HepG2 (cell line): ENCODE data around the gene CEACAM21. TPM values are rescaled to one million over a fixed set of nuclear protein-coding genes. Genes with fewer than 3 reads are reported as not detected.

Source experiments
- ATAC-seq: fragments of 200-7000 bp; cut with Tn5 transposase; 3 replicates; pipeline ENCODE4 v1.9.1; 2020; ENCODE audit warnings: mild to moderate bottlenecking, moderate library complexity
- BruUV-seq: library from RNA; stranded (reverse); fragments of 400-500 nt; replicated peaks from 2 replicates; lab custom pipeline; 2021; lab: Mats Ljungman, UMichigan
- CTCF ChIA-PET: fragments of 300-600 bp; formaldehyde crosslinking; extraction: SDS; loops from one replicate; lab custom pipeline; 2021; ENCODE audit warnings: low total read pairs, inconsistent platforms, low intra/inter-chr PET ratio; lab: Yijun Ruan, JAX
- POLR2A ChIA-PET: fragments of 350-600 bp; sonication (Branson Sonifier 250); formaldehyde crosslinking; loops from one replicate; lab custom pipeline; 2020; ENCODE audit warnings: antibody characterized with exemption, inconsistent platforms; lab: Yijun Ruan, JAX
- DNase-seq: peaks from one replicate; pipeline ENCODE4 v3.0.0-alpha.2; 2015; ENCODE audit warnings: low spot score
- FAIRE-seq: peaks from 3 replicates; lab custom pipeline; 2011; peaks lifted over from hg19 to GRCh38; lab: Jason Lieb, UNC
- H2AFZ ChIP-seq: one replicate; pipeline ENCODE4 v1.6.1; 2011; ENCODE audit warnings: low read length, inconsistent platforms
- H3K27ac ChIP-seq: fragments of 300-600 bp; 3 replicates; pipeline ENCODE4 v1.8.0; 2011; ENCODE audit warnings: mixed run types, mild to moderate bottlenecking, mixed read lengths, low read length, inconsistent platforms; ENCODE audit not compliant: insufficient read depth; ENCODE audit errors: extremely low read length
- H3K27me3 ChIP-seq, 2 experiments: fragments of 200-600 bp in 1 of 2; 2 replicates in 1 of 2; 3 replicates in 1 of 2; pipeline versions ENCODE4 v1.6.0 to v1.8.0; 2011; ENCODE audit warnings: low read length in 2 of 2, mild to moderate bottlenecking in 2 of 2, moderate library complexity in 2 of 2, inconsistent platforms in 1 of 2; ENCODE audit not compliant: insufficient read depth in 2 of 2, control insufficient read depth in 1 of 2
- H3K36me3 ChIP-seq, 2 experiments: fragments of 200-600 bp in 1 of 2; replicated peaks in 1 of 2; 2 replicates in 1 of 2; 3 replicates in 1 of 2; pipeline versions ENCODE4 v1.5.1 to v1.8.0; 2011; ENCODE audit warnings: low read length in 2 of 2, inconsistent platforms in 1 of 2; ENCODE audit not compliant: insufficient read depth in 2 of 2, control insufficient read depth in 1 of 2
- H3K4me1 ChIP-seq: 2 replicates; pipeline ENCODE4 v1.5.1; 2012; ENCODE audit warnings: low read length, inconsistent platforms; ENCODE audit not compliant: insufficient read depth
- H3K4me2 ChIP-seq: 2 replicates; pipeline ENCODE4 v1.6.0; 2011; ENCODE audit warnings: low read depth, low read length, inconsistent platforms
- H3K4me3 ChIP-seq, 3 experiments: fragments of 200-600 bp in 1 of 3; sonication (generic), shearing (Covaris generic) in 1 of 3; replicated peaks in 1 of 3; 2 replicates each; pipeline ENCODE4 v1.5.1; 2011 to 2016; ENCODE audit warnings: low read length in 3 of 3, inconsistent platforms in 2 of 3, low read depth in 2 of 3, mild to moderate bottlenecking in 2 of 3, control low read depth in 1 of 3, mixed read lengths in 1 of 3; ENCODE audit not compliant: insufficient read depth in 1 of 3
- H3K79me2 ChIP-seq: one replicate; pipeline ENCODE4 v1.6.1; 2011; ENCODE audit warnings: low read length, inconsistent platforms; ENCODE audit not compliant: insufficient read depth
- H3K9ac ChIP-seq: 2 replicates; pipeline ENCODE4 v1.6.0; 2011; ENCODE audit warnings: mild to moderate bottlenecking, low read depth, low read length, inconsistent platforms; ENCODE audit not compliant: insufficient read depth
- H3K9me3 ChIP-seq: 2 replicates; pipeline ENCODE4 v1.5.1; 2012; ENCODE audit warnings: mild to moderate bottlenecking, low read length
- H4K20me1 ChIP-seq: 2 replicates; pipeline ENCODE4 v1.6.0; 2011; ENCODE audit warnings: inconsistent platforms, mild to moderate bottlenecking, low read length, moderate library complexity; ENCODE audit not compliant: insufficient read depth
- CEBPB ChIP-seq: IDR thresholded peaks from 2 replicates; pipeline ENCODE4 v1.6.1; 2011; ENCODE audit warnings: low read depth, low read length, improper control_type of control experiment, borderline replicate concordance
- FOXA1 ChIP-seq, 2 experiments: fragments of 450-650 bp in 1 of 2; sonication (generic) in 1 of 2; formaldehyde crosslinking in 1 of 2; IDR thresholded peaks; 2 replicates each; pipeline versions ENCODE4 v1.4.0 to v1.6.1; 2016 to 2020; ENCODE audit warnings: missing genetic modification reagents in 1 of 2
- MXD3 ChIP-seq: IDR thresholded peaks from 2 replicates; pipeline ENCODE4 v1.6.1; 2016; ENCODE audit warnings: mild to moderate bottlenecking, missing biosample characterization, missing genetic modification reagents
- POGK ChIP-seq: sonication (generic); formaldehyde crosslinking; conservative IDR thresholded peaks from 2 replicates; pipeline ENCODE4 v1.8.0; 2022; ENCODE audit warnings: mild to moderate bottlenecking, moderate library complexity, missing genetic modification reagents
- RAD51 ChIP-seq: fragments of 450-650 bp; IDR thresholded peaks from 2 replicates; pipeline ENCODE4 v1.6.1; 2016; ENCODE audit warnings: borderline replicate concordance
- ZFYVE20 ChIP-seq: sonication (generic); formaldehyde crosslinking; IDR thresholded peaks from 2 replicates; pipeline ENCODE4 v1.8.0; 2023; ENCODE audit warnings: low read depth, mild to moderate bottlenecking, moderate library complexity, missing genetic modification reagents, borderline replicate concordance
- ZNF180 ChIP-seq: sonication (generic); formaldehyde crosslinking; IDR thresholded peaks from 2 replicates; pipeline ENCODE4 v1.4.0; 2020; ENCODE audit warnings: low read depth, missing genetic modification reagents, borderline replicate concordance
- ZNF329 ChIP-seq: sonication (generic); formaldehyde crosslinking; IDR thresholded peaks from 2 replicates; pipeline ENCODE4 v1.9.0; 2021; ENCODE audit warnings: low read depth, mild to moderate bottlenecking, missing genetic modification reagents
- ZNF672 ChIP-seq: sonication (generic); formaldehyde crosslinking; IDR thresholded peaks from 2 replicates; pipeline ENCODE4 v1.8.1; 2022; ENCODE audit warnings: missing genetic modification reagents
- WGBS: methylation state at CpG from one replicate; pipeline ENCODE4 v1.1.6; 2017; ENCODE audit warnings: low lambda C conversion rate; 5-methylcytosine and 5-hydroxymethylcytosine counted together
- in situ Hi-C: cut with HindIII; loops from 2 replicates; pipeline ENCODE4 v1.10.0; 2017; ENCODE audit warnings: low pct_unique_long_range_greater_than_20kb; ENCODE audit not compliant: extremely low pct_ligation_motif_present
- intact Hi-C: fragments of 100-400 bp; cut with micrococcal nuclease; formaldehyde crosslinking; loops from one replicate; pipeline ENCODE4 v1.10.0; 2022; ENCODE audit not compliant: unreplicated experiment
- polyA plus RNA-seq, 8 experiments: library from polyadenylated mRNA; depleted of rRNA in 3 of 8; stranded (reverse) in 7 of 8; unstranded in 1 of 8; fragments of >200 nt; fragmentation: Illumina TruSeq in 4 of 8; extraction: Trizol in 4 of 8; gene quantifications; 2 replicates each; pipeline versions ENCODE4 v1.2.1 to v1.2.3, GENCODE V29; 2011 to 2016; ENCODE audit warnings: low read depth in 4 of 8, missing spikeins in 1 of 8, mixed read lengths in 1 of 8; ENCODE audit not compliant: insufficient read depth in 1 of 8
- total RNA-seq, 5 experiments: library from RNA; depleted of rRNA; stranded (reverse); fragments of >200 nt; fragmentation: Illumina TruSeq; extraction: Trizol; gene quantifications; 2 replicates each; pipeline ENCODE4 v1.2.3, GENCODE V29; 2016; ENCODE audit warnings: low read depth in 1 of 5

The CEACAM21 gene
- total and polyA plus RNA-seq, 2 of the 13 experiments (the other 11 are each of a cell fraction or from before 2014, with no cell fraction given), result 0.05 TPM; not detected in 1

GRCh38 chr19:41595890-41596280 lies 19.9 kb downstream of the CEACAM21 start:
- Histone ChIP-seq H2AFZ (no peak overlapping the region), H3K79me2 (no peaks in the 10 kb centered on the region), H3K4me3 (no peak overlapping the region), H3K36me3 (no peaks in the 10 kb centered on the region), H3K27me3 (no peaks in the 10 kb centered on the region), H3K9me3 (no peaks in the 10 kb centered on the region), H3K4me2 (no peak overlapping the region), H3K4me1 (no peaks in the 10 kb centered on the region), H3K27ac (no peak overlapping the region), H4K20me1 (no peaks in the 10 kb centered on the region), H3K9ac (no peak overlapping the region)
- ChIA-PET CTCF (no interaction called here), POLR2A (no interaction called here)
- BruUV-seq, result no TSS peak
- 7% methylated on average over 3 of the region's 3 CpGs for WGBS
- no peak for DNase-seq
- intact Hi-C loops (no loop called here), in situ Hi-C loops (no loop called here)
- no peak for FAIRE-seq
- TF ChIP-seq ZNF672 (no peak), ZFYVE20 (CRISPR knock-in tag) (no peak), ZNF329 (CRISPR knock-in tag) (no peak), POGK (CRISPR knock-in tag) (no peak), ZNF180 (CRISPR knock-in tag) (no peak), FOXA1 (IDR thresholded peaks at IDR 0.05) (no peak), FOXA1 (CRISPR knock-in tag; IDR thresholded peaks at IDR 0.05) (no peak), RAD51 (no peak), MXD3 (CRISPR knock-in tag) (no peak), CEBPB (no peak)
- ATAC-seq, result no peak
